Peyer's patch (tissue), 4 donors: ENCODE measurements around the gene CBX2.

Experiments used
- CTCF ChIP-seq, 6 experiments: fragments of 450-650 bp in 4 of 6; fragments of 200-600 bp in 2 of 6; sonication (generic) in 1 of 6; IDR thresholded peaks; one replicate each; pipeline ENCODE4 v1.5.1; 2017 to 2019; ENCODE audit warnings: antibody characterized with exemption in 6 of 6, mild to moderate bottlenecking in 3 of 6, moderate library complexity in 1 of 6
- POLR2A ChIP-seq, 2 donors: fragments of 450-650 bp; IDR thresholded peaks; one replicate each; pipeline ENCODE4 v1.5.1; 2017; ENCODE audit warnings: antibody characterized with exemption in 2 of 2, mild to moderate bottlenecking in 2 of 2, moderate library complexity in 2 of 2

- TF ChIP-seq CTCF (IDR thresholded peaks at IDR 0.05), result no peak
- no peak for TF ChIP-seq POLR2A (IDR thresholded peaks at IDR 0.05)
Measured at GRCh38 chr17:79778504-79779083, 646 bp downstream of the CBX2 start.
